AG04450 (cell line): Measurements from ENCODE around the gene FUT2. TPM values are rescaled to one million over a fixed set of nuclear protein-coding genes. Genes with fewer than 3 reads are reported as not detected.

Experiments
- CTCF ChIA-PET: fragments of 300-600, 350-600 bp; formaldehyde crosslinking; extraction: SDS; loops from one replicate; lab custom pipeline; 2022; ENCODE audit warnings: antibody characterized with exemption, inconsistent platforms; lab: Charles Lee
- POLR2A ChIA-PET: fragments of 350-600 bp; formaldehyde crosslinking; extraction: SDS; loops from one replicate; lab custom pipeline; 2021; ENCODE audit warnings: antibody characterized with exemption, inconsistent platforms; lab: Yijun Ruan, JAX
- DNase-seq: peaks from one replicate; pipeline ENCODE4 v3.0.0-alpha.2; 2011; ENCODE audit warnings: low read depth, low spot score
- H3K27ac ChIP-seq: one replicate; pipeline ENCODE4 v1.5.1; 2012; ENCODE audit warnings: low read depth, low read length, control low read depth
- H3K27me3 ChIP-seq: one replicate; pipeline ENCODE4 v1.6.0; 2012; ENCODE audit warnings: low read length; ENCODE audit not compliant: control insufficient read depth, insufficient read depth
- H3K4me3 ChIP-seq: 2 replicates; pipeline ENCODE4 v1.5.1; 2011; ENCODE audit warnings: mild to moderate bottlenecking, low read depth, low read length, control low read depth
- H3K9me3 ChIP-seq: 2 replicates; pipeline ENCODE4 v1.5.1; 2012; ENCODE audit warnings: low read length; ENCODE audit not compliant: control insufficient read depth, insufficient read depth
- CTCF ChIP-seq: IDR thresholded peaks from 2 replicates; pipeline ENCODE4 v1.5.1; 2011; ENCODE audit warnings: low read depth, low read length, control low read depth, inconsistent platforms
- polyA plus RNA-seq: library from polyadenylated mRNA; depleted of rRNA; stranded (reverse); fragments of >200 nt; gene quantifications from 2 replicates; pipeline ENCODE4 v1.2.3, GENCODE V29; 2011

The FUT2 gene
- polyA plus RNA-seq, 1 experiment, result not detected

GRCh38 chr19:48670699-48671445 is 24.9 kb upstream of the FUT2 start:
- DNase-seq, result no peak
- H3K27me3 ChIP-seq, result peaks cover 3% of the 10 kb centered on the region
- POLR2A ChIA-PET, result no interaction called here

GRCh38 chr19:48671446-48671995 is 24.2 kb upstream of the FUT2 start:
- no peaks in the 10 kb centered on the region; the same call in 1 of the 2 replicates for H3K9me3 ChIP-seq
- no peak for TF ChIP-seq CTCF
- H3K27me3 ChIP-seq, result peaks cover 3% of the 10 kb centered on the region
- no peak overlapping the region for H3K27ac ChIP-seq
- CTCF ChIA-PET, result no interaction called here
- POLR2A ChIA-PET, result no interaction called here
- no peak for DNase-seq
- H3K4me3 ChIP-seq, result no peak overlapping the region

More at GRCh38 chr19:48670699-48671445, 24.9 kb upstream of the FUT2 start:
- no peak for TF ChIP-seq CTCF
- CTCF ChIA-PET, result no interaction called here
- Histone ChIP-seq H3K4me3 (no peak overlapping the region), H3K27ac (no peak overlapping the region), H3K9me3 (no peaks in the 10 kb centered on the region; the same call in 1 of the 2 replicates)

GRCh38 chr19:48672994-48673393 is 22.8 kb upstream of the FUT2 start, which contains the start of gene NTN5:
NTN5 (minus strand) TSS chr19:48673017; CDS start chr19:48670986, 2,031 bp downstream.
- ChIA-PET POLR2A (no interaction called here), CTCF (interaction anchor here (0.5 to 1.1 kb wide), 2 partner anchors 20 to 155 kb away, joined by 3 read pairs; no protein-coding TSS in a partner anchor)
- H3K27ac ChIP-seq, result no peak within 1 kb of the TSS
- no peaks in the 10 kb centered on the region; the same call in 1 of the 2 replicates for H3K9me3 ChIP-seq
- no peak for TF ChIP-seq CTCF
- no peak within 1 kb of the TSS for H3K4me3 ChIP-seq
- no peak for DNase-seq
- peaks cover 7% of the 10 kb centered on the region for H3K27me3 ChIP-seq

- H3K9me3 ChIP-seq, result no peaks in the 10 kb centered on the region; the same call in 1 of the 2 replicates
- ChIA-PET POLR2A (no interaction called here), CTCF (interaction anchor here (0.5 to 1.1 kb wide), 3 partner anchors 20 to 169 kb away, joined by 3 read pairs; no protein-coding TSS in a partner anchor)
- no peak overlapping the region for H3K4me3 ChIP-seq
- no peak for DNase-seq
- H3K27ac ChIP-seq, result no peak overlapping the region
- H3K27me3 ChIP-seq, result peaks cover 7% of the 10 kb centered on the region
- TF ChIP-seq CTCF, result no peak
Measured at GRCh38 chr19:48673436-48674100, 22.2 kb upstream of the FUT2 start.
